ENCODE data around the gene HNF1A. TPM values are rescaled to one million over a fixed set of nuclear protein-coding genes. Genes with fewer than 3 reads are reported as not detected.
"Not testable (repeated sequence)": the region's sequence is repeated elsewhere in the genome, so short reads cannot be mapped to it uniquely, and the experiment has no call there.

The HNF1A gene
- total and polyA plus RNA-seq, 10 of the 15 experiments (the other 5 are each of a cell fraction or from before 2014, with no cell fraction given), result 0.10 TPM; not detected in 9

GRCh38 chr12:121043067-121043466, 64.7 kb downstream of the HNF1A start (continued):
- TF ChIP-seq PML (IDR thresholded peaks at IDR 0.05; ENCODE audit: low read length) (no peak), SREBF1 (IDR thresholded peaks at IDR 0.05; ENCODE audit: low read length) (no peak)

GRCh38 chr12:121047400-121047799, 69.1 kb downstream of the HNF1A start:
- RAD21 ChIA-PET (ENCODE audit: unreplicated experiment), result interaction anchor here (1.3 kb wide), 1 partner anchor 13 kb away, joined by 3 read pairs; no protein-coding TSS in a partner anchor
- BruUV-seq (replicated peaks); H3K4me1 ChIP-seq (ENCODE audit: control insufficient read depth, insufficient read depth, low read length); H3K4me3 ChIP-seq; H3K9ac ChIP-seq (ENCODE audit: control insufficient read depth, insufficient read depth, low read length); H4K20me1 ChIP-seq (ENCODE audit: control insufficient read depth, insufficient read depth); POLR2A ChIA-PET; H3K4me2 ChIP-seq (ENCODE audit: control insufficient read depth, insufficient read depth); H2AFZ ChIP-seq (ENCODE audit: control insufficient read depth, low read depth, low read length); H3K79me2 ChIP-seq (ENCODE audit: control insufficient read depth, insufficient read depth, low read length); DNase-seq (ENCODE audit: low read depth, low spot score); H3K9me3 ChIP-seq (replicated peaks; ENCODE audit: control insufficient read depth, insufficient read depth, low read length); H3K27me3 ChIP-seq (replicated peaks in 1 of 2; ENCODE audit: control insufficient read depth in 2 of 2, insufficient read depth in 2 of 2, low read length in 1 of 2); intact Hi-C loops (cut with micrococcal nuclease; ENCODE audit: unreplicated experiment); FAIRE-seq; H3K27ac ChIP-seq (ENCODE audit: control insufficient read depth, insufficient read depth); H3K36me3 ChIP-seq (ENCODE audit: control insufficient read depth in 2 of 2, insufficient read depth in 2 of 2, low read length in 1 of 2); in situ Hi-C loops (cut with MboI); ATAC-seq: not testable (repeated sequence)
- SMC1A ChIA-PET (ENCODE audit: uncharacterized antibody, unreplicated experiment), result interaction anchor here (1.8 kb wide), 1 partner anchor 13 kb away, joined by 5 read pairs; no protein-coding TSS in a partner anchor
- WGBS (ENCODE audit: insufficient coverage, insufficient replicate concordance, low lambda C conversion rate, missing lambda C conversion rate), result 85% methylated on average over 12 of the region's 12 CpGs
- CTCF ChIA-PET, result interaction anchor here (5.6 kb wide), 1 partner anchor 13 kb away, joined by 34 read pairs; no protein-coding TSS in a partner anchor

GRCh38 chr12:121048442-121048841, 70.1 kb downstream of the HNF1A start:
- Histone ChIP-seq H3K9me3 (replicated peaks; ENCODE audit: control insufficient read depth, insufficient read depth, low read length) (no peaks in the 10 kb centered on the region), H3K36me3 (ENCODE audit: control insufficient read depth in 2 of 2, insufficient read depth in 2 of 2, low read length in 1 of 2) (no peaks in the 10 kb centered on the region), H4K20me1 (ENCODE audit: control insufficient read depth, insufficient read depth) (no peaks in the 10 kb centered on the region), H3K27ac (ENCODE audit: control insufficient read depth, insufficient read depth) (no peak overlapping the region), H3K27me3 (replicated peaks in 1 of 2; ENCODE audit: control insufficient read depth in 2 of 2, insufficient read depth in 2 of 2, low read length in 1 of 2) (no peaks in the 10 kb centered on the region), H3K9ac (ENCODE audit: control insufficient read depth, insufficient read depth, low read length) (no peak overlapping the region), H3K79me2 (ENCODE audit: control insufficient read depth, insufficient read depth, low read length) (no peaks in the 10 kb centered on the region), H3K4me3 (no peak overlapping the region), H3K4me2 (ENCODE audit: control insufficient read depth, insufficient read depth) (no peak overlapping the region), H3K4me1 (ENCODE audit: control insufficient read depth, insufficient read depth, low read length) (no peaks in the 10 kb centered on the region), H2AFZ (ENCODE audit: control insufficient read depth, low read depth, low read length) (no peak overlapping the region)
- FAIRE-seq (no peak), DNase-seq (ENCODE audit: low read depth, low spot score) (no peak), ATAC-seq (no peak)
- WGBS (ENCODE audit: insufficient coverage, insufficient replicate concordance, low lambda C conversion rate, missing lambda C conversion rate), result 70% methylated on average over 7 of the region's 7 CpGs
- CTCF ChIA-PET, result interaction anchor here (1.1 to 5.6 kb wide), 2 partner anchors 12 to 41 kb away, joined by 4 to 34 read pairs; no protein-coding TSS in a partner anchor
- in situ Hi-C loops (cut with MboI) (no loop called here), intact Hi-C loops (cut with micrococcal nuclease; ENCODE audit: unreplicated experiment) (no loop called here)
- TF ChIP-seq CEBPZ (IDR thresholded peaks at IDR 0.05; ENCODE audit: low read depth, low read length) (no peak), CTCF (IDR thresholded peaks at IDR 0.05 in 2 of 3, conservative IDR thresholded peaks at IDR 0.05 in 1 of 3; ENCODE audit: control insufficient read depth in 2 of 3, extremely low read depth in 1 of 3, insufficient read depth in 1 of 3, low read depth in 3 of 3, low read length in 3 of 3) (no peak), YY1 (IDR thresholded peaks at IDR 0.05; ENCODE audit: low read depth, low read length) (no peak), TARDBP (IDR thresholded peaks at IDR 0.05; ENCODE audit: borderline replicate concordance) (no peak), TCF7 (IDR thresholded peaks at IDR 0.05; ENCODE audit: borderline replicate concordance) (no peak)
- POLR2A ChIA-PET, result no interaction called here
- BruUV-seq (replicated peaks), result no TSS peak
- SMC1A ChIA-PET (ENCODE audit: uncharacterized antibody, unreplicated experiment), result interaction anchor here (1.4 kb wide), 1 partner anchor 11 kb away, joined by 6 read pairs; no protein-coding TSS in a partner anchor
- RAD21 ChIA-PET (ENCODE audit: unreplicated experiment), result no interaction called here

Data from GM12878 (cell line).